GM15510 (cell line): ENCODE measurements around the gene PFKFB3.

ENCODE experiments used
- POLR2A ChIP-seq: IDR thresholded peaks from 3 replicates; pipeline ENCODE4 v1.6.1; 2011; ENCODE audit warnings: borderline replicate concordance; ENCODE audit not compliant: insufficient read length; ENCODE audit errors: extremely low read depth

PFKFB3 gene

DNA sequence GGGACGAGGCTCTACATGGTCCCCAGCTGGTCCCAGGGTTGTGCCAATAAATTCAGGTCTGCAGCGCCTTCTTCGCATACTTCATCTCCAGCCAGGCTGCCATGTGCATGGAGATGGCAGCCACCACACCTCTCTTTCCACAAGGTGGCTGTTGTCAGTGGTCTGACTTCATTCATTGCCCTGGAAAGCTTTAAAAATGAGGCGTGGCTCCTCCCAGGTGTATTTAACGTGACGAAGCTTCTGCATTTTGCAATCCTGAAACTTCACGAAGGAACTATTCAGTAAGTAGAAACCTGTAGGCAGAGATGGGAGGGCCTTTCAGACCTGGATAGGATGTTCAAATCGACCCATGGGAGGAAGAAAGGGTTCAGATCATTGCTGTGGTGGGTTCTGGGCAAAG, 53.7 kb downstream of the PFKFB3 start:
- no peak for TF ChIP-seq POLR2A

DNA sequence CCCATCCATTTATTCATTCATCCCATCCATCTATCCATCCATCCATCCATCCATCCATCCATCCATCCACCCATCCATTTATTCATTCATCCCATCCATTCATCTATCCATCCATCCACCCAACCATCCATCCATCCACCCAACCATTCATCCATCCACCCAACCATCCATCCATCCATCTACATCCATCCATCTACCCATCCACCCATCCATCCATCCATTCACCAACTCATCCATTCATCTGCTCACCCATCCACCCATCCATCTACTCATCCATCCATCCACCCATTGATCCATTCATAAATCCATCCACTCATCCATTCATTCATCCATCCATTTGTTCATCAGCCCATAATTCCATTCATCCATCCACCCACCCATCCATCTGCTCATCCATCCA, 56.4 kb downstream of the PFKFB3 start:
- no peak for TF ChIP-seq POLR2A

DNA sequence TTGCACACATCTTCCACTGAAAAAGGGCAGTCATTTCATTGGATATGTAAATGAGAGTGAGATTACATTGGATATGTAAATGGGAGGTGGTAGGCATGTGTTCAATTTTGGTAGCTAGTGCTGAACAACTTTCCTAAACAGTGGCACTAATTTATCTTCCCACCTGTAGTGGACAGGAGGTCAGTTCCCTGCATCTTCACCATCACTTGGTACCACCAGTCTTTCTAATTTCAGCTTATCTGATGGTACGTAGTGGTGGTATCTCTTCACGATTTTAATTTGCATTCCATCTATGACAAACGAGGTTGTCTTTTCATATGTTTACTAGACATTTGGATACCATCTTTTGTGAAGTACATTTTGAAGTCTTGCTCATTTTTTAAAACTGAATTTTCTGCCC, 58.1 kb downstream of the PFKFB3 start:
- no peak for TF ChIP-seq POLR2A

DNA sequence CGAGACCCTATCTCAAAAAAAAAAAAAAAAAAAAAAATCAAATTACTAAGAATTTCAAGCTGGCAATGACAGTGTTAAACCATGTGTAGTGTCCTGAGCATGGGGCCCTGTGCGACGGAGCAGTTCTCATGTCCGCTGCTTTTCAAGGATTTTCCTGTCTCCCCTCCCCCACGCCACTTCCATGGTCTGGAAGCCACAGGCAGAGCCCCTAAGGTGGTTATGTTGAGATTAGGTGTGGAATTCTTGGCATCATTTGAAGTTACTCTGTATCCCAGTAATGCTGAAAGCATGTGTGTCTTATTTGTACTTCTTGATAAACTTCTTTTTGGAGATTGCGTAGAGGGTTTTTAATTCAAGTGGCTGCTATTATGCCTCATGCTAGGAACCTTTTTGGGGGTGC, 65.2 kb downstream of the PFKFB3 start:
- no peak for TF ChIP-seq POLR2A

DNA sequence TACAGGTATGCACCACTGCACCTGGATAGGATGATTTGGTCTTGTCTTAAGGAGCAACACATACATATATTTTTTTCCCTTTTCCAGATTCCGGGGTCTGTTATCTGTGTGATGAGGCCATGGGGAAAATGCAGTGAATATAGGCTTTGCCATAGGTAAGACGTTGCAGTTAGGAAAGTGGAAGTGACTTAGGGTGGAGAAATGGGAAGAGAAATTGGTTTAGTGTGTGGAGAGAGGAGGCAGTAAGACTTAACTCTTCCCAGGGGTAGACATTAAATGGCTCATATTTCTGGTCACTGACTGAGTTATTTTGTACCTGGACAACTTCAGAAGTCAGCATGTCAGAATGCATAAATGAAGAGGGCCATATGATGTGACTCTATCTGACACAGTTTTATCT, 66.7 kb downstream of the PFKFB3 start:
- TF ChIP-seq POLR2A = no peak

DNA sequence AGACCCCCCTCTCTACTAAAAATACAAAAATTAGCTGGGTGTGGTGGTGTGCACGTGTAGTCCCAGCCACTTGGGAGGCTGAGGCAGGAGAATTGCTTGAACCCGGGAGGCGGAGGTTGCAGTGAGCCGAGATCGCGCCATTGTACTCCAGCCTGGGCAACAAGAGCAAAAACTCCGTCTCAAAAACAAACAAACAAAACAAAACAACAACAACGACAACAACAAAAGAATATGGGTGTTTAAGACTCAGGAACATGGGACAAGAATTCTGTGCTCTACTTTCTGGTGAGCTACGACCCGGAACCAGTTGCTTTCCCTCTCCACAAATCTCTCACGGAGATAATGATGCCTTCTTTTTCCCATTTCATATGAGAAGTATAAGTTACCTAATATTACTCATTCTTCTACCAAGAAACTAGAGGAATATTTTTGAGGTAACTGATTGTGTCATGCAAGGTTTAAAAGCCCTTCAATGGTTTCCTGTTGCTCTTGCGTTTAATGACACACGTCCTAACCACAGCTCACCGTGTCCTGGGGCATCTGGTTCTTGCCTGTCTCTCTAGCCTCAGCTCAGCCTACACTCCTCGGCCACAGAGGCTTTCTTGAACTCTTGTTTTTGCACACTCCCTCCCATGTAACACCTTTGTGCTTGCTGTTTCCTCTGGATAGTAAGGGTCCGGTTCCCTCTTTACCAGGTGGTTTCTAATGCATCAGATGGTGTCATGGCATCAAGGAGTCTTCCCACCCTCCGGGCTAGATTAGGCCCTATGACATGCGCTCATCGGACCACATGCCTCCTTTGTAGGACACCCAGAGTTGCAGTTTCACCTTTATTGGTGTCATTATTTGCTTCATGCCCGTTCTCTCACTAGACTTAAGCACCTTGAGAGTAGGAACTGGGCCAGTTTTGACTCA, 67.5 kb downstream of the PFKFB3 start:
- no peak for TF ChIP-seq POLR2A

DNA sequence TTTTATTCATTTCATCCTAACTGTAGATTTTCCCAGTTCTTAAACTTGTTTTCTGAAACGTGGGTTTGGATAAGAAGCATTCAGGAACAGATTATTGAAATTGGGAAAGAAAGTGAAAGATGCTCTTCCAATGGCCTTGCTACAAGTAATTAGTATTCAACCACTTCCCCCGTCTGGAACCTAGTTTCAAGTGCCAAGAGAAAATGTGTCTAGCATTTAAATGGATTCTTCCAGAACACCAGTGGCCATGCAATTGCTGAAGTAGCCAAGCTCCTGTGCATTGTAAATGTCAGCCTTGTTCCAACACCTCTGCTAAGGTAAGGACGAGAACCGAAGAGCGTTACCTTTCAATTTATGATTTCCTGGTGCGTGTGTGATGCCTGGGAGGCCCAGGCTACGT, 68.2 kb downstream of the PFKFB3 start:
- no peak for TF ChIP-seq POLR2A

DNA sequence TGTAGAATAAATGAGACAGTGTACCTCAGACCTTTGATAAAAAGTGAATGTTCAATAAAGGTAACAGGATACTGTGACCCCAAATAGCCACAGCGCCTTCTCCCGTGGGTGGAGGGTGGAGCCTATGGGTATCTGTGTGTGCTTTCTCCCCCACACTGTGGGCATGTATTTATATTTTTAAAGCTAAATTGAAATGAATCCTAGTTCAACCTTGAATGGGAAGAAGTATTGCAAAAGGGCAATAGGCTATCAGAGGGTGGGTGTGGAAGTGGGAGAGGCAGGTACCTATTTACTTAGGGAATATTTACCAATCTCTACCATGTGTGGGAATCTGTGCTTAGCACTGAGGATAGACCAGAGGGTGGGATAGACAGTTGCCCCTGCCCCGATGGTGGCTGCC, 68.9 kb downstream of the PFKFB3 start:
- no peak for TF ChIP-seq POLR2A

DNA sequence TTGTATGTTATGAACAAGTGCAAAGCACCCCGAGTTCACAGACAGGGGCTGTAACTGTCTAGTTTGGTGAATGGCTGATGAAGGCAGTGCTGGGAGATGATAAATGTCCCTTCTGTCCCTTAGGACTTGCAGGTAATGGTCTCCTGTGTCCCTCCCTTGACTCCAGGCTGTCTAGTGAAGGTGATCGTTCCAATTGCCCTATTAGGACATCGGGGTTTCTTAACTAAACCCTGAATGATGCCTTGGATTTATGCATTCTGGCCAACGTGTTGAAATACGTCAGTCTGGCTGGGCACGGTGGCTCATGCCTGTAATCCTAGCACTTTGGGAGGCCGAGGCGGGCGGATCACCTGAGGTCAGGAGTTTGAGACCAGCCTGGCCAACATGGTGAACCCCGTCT, 69.4 kb downstream of the PFKFB3 start:
- TF ChIP-seq POLR2A = no peak

DNA sequence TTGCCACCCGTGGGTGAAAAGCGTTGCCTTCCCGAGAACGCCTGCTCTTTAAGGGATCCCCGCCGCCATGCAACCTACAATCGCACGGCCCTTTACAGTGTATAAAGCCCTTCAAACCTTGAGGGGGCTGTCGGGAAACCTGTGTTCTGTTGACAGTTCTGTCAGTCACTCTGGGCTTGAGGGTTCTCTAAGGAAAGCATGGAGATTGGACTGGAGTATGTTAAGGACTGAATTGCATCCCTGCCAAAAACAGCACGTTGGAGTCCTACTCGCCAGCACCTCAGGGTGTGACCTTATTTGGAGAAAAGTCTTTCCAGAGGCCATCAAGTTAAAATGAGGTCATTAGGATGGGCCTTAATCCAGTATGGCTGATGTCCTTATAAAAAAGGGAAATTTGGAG, 70.6 kb downstream of the PFKFB3 start:
- TF ChIP-seq POLR2A = no peak

DNA sequence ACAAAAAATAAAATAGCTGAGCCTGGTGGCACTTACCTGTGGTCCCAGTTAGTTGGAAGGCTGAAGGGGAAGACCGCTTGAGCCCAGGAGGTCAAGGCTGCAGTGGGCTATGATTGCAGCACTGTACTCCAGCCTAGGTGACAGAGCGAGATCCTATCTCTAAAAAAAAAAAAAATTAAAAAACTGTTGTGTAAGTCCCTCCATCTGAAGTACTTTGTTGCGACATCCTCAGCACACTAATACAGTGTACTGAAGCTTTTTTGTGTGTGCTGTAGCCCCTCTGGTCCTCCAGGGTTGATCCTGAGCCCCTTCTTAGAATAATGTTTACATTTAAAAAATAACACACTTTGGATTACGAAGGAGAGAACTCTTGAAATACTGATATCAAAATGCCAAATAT, 71.3 kb downstream of the PFKFB3 start:
- TF ChIP-seq POLR2A = no peak

DNA sequence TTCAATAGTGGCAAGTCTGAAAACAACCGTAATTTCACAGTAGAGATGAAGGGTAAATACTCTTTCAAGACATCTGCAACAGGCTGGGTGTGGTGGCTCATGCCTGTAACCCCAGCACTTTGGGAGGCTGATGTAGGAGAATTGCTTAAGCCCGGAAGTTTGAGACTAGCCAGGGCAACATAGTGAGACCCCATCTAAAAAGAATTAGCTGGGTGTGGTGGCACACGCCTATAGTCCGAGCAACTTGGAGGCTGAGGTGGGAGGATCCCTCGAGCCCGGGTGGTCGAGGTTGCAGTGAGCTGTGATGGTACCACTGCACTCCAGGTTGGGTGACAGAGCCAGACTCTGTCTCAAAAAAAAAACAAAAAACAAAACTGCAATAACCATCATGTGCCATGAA, 71.8 kb downstream of the PFKFB3 start:
- no peak for TF ChIP-seq POLR2A

DNA sequence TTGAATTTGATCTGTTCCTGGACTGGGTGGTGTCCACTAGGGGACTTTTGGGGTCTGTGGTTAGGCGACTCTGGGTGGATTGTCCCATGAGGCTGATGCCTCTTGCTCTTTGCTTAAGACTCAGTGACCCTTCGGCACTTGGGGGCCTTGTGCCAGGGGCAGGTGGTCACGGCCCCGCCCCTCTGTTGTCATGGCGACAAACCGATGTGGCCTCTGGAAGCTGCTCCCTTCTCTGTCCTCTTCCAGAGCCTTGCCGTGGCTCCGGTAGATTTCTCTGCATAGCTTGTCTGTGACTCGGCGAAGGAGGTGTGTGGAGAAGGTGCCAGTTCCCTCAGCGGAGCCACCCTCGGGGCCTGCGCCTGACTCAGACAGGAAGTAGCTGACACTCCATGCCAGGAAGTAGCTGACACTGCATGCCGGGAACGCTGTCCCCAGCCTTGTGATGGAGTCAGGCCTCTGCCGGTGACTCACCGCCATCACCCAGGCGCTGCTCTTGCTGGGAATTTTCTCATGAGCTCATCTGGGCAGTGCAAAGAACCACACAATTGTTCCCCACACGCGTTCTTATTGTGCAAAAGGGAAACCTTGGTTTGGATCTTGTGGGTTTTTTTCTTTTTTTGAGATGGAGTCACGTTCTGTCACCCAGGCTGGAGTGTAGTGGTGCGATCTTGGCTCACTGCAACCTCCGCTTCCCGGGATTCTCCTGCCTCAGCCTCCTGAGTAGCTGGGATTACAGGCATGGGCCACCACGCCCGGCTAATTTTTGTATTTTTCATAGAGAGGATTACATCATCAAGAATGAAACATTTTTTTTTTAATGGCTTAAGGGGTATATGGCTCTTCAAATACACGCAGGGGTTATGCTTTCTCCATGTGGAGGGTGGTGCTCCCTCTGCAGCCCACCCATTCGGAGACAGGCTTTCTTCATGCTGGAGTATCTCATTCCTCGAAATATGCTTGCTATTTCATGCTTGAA, 72.6 kb downstream of the PFKFB3 start:
- TF ChIP-seq POLR2A = peak; percentile 47

DNA sequence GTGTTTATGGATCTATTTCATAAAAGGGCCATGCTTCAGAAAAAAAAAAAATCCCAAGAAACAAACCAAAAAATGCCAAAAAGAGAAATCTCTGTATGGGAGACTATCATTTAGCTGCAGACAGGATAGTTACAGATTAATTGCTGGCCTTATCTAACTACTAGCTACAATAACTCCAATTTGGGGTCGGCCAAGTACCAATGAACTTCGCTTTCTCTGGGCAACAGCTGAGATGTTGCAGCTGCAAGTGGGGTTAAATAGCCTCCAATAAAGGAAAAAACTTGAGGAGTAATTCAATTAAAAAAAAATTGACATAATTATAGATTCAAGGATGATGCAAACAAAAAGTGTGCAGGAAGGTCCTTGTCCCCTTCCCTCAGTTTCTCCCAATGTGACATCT, 73.6 kb downstream of the PFKFB3 start:
- no peak for TF ChIP-seq POLR2A

DNA sequence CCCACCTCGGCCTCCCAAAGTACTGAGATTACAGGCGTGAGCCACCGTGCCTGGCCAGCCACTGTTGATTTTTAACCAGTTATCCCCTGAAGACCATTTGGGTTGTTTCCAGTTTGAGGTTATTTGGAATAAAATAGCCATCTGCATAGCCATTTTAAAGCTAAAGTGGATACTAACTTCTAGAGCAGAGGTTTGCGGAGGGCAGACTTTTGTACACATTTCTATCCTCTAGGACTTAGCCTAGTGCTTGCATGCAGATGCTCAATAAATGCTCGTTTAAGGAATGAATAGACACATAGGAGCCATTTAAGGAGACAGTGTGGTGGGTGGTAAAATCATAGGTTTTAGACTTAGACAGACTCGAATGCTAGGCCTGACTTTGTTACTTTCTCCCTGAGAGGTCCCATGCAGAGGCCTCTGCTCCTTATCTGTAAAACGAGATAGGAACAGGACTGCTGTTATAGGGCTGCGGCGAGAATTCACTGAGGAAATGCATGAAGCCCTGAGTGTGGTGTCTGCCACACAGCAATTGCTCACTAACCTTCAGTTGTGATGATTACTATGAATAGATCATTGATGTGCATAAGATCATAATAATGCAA, 75.9 kb downstream of the PFKFB3 start:
- no peak for TF ChIP-seq POLR2A
